GM19328 (cell line): Measurements from ENCODE around the gene PYM1.
"Not testable (repeated sequence)": the region's sequence is repeated elsewhere in the genome, so short reads cannot be mapped to it uniquely, and the experiment has no call there.

ENCODE experiments used
- ATAC-seq: cut with Tn5 transposase; IDR thresholded peaks from one replicate; pipeline ENCODE4 v1.9.1; 2021; ENCODE audit warnings: mild to moderate bottlenecking, moderate library complexity; ENCODE audit not compliant: unreplicated experiment

PYM1 gene

GRCh38 chr12:55940065-55940732 lies 12.5 kb upstream of the PYM1 start:
- peak; percentile 91 for ATAC-seq

GRCh38 chr12:55938826-55939501 lies 11.3 kb upstream of the PYM1 start:
- no peak for ATAC-seq

DNA sequence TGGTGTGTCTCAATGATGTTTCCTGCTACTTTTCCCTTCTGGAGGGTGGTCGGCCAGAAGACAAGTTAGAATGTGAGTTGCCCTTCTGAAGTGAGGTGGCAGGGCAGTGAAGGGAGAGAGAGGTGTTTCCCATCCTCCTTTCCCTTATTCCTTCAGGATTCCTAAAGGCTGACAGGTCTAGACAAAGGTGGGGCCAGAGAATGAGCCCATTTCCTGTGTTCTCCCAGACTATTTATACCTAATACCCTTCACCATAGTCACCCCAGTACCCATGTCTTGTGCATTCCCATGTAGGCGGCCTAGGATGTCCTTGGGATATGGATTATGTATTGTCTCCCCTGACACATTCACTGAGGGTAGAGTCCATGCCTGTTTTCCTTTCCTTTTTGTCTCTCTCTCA lies 10.3 kb upstream of the PYM1 start:
- ATAC-seq: no peak

GRCh38 chr12:55935738-55936151 lies 8.1 kb upstream of the PYM1 start:
- ATAC-seq: no peak

- no peak for ATAC-seq
Measured at GRCh38 chr12:55934773-55935172, 7.1 kb upstream of the PYM1 start.

GRCh38 chr12:55933799-55934742 lies 6.4 kb upstream of the PYM1 start:
- no peak for ATAC-seq

GRCh38 chr12:55933169-55933798 lies 5.6 kb upstream of the PYM1 start:
- no peak for ATAC-seq

GRCh38 chr12:55932551-55932910 lies 4.8 kb upstream of the PYM1 start:
- ATAC-seq: no peak

DNA sequence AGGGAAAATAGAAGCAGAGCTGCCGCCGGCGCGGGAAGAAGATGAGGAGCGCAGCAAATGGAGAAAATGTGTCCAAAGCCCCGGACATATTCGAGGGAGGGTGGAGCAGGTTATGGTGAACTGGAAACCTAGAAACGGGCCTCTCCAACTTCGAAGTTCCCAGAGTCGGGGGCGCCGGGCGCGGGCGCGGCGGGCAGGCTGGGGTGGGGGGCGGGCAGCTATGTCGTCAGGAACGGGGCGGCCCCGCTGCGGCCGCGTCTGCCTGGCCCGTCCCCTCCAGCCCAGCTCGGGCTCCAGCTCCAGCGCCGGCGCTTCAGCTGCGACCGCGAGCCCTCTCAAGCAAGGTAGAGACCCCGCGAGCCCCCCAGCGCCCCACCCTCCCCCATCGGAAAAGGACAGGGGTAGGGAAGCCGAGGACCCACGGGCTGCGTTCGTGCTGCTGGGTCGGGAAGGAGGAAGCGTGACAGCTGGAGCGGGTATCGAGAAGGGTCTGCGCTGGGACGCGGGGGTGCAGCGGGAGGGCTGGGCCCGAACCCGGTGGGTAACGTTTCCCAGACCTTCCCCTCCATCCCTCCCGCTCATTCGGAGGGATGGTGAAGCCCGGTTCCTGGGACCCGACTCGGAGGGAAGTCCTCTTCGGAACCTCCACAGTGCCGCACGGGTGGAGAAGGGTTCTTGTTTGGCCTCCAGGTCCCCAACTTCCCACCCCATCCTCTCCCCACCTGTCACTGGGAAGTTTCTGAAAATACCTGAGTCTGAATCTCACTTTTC lies 4.3 kb upstream of the PYM1 start:
- ATAC-seq: no peak

DNA sequence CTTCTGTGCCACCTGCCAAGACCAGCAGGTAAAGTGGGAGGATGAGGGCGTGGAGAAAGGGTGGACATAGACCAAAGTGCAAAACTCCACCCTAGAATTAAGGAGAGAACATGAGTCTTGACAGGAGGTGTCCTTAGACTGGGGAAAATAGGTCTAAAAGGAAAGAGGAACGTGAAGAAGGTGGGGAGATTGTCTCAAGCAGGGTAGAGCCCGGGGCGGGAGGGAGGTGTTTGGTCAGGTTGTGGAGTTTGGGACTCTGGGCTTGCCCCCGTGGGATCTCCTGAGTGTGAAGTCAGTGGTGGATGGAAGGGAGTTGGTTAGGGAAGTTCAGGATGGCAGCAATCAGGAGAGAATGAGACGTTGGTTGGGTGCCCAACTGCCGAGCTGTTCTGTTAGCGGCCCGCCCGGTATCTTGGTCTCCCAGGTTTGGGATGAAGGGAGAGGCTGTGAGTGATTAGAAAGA lies 3.7 kb upstream of the PYM1 start:
- ATAC-seq: no peak

GRCh38 chr12:55930771-55931316 lies 3.1 kb upstream of the PYM1 start, which contains the start of gene DGKA:
TSS of gene DGKA (plus strand) at chr12:55931162. CDS start at chr12:55936504, 5,342 bp downstream.
- no peak for ATAC-seq

GRCh38 chr12:55929306-55929791 lies 1.7 kb upstream of the PYM1 start:
- ATAC-seq: peak; percentile 27

DNA sequence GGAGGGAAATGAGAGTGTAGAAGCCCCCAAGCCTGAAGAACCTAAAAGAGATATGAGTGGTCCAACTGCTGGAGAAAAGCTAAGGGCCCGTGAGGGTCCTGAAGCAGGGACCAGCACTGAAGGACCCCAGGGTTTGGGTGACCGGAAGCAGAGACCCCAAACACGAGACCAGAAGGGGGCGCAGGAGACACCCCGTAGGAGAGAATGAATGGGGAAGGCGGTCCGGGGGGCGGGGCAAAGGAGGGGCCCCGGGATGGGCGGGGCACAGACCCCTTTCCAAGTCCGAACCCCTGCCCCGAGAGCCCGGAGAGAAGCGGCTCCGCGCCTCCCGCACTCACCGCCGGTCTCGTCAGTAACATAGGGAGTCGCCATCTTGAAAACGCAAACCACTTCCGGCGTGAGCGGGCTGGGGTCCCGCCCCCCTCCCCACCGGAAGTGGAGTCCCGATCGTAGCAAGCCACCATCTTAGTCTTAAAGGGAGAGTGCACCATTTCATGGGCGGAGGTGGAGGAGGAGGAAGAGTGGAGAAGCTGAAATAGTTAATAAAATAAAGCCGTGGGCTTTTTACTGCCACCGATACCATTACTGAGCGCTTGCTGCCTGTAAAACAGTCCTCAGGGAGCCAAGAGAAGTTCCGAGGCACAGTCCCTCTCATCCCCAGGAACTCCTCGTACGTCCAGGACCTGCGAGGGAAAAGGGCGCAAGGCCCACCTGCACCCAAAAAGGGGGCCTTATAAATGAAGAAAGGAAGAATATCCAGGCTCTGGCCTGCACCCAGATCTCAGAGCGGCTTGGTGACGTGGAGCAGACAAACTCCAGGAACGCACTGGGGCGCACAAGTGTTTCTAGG lies 731 bp downstream of the PYM1 start:
- peak; percentile 32 for ATAC-seq

GRCh38 chr12:55925870-55926737 lies 1.6 kb downstream of the PYM1 start:
- no peak for ATAC-seq

DNA sequence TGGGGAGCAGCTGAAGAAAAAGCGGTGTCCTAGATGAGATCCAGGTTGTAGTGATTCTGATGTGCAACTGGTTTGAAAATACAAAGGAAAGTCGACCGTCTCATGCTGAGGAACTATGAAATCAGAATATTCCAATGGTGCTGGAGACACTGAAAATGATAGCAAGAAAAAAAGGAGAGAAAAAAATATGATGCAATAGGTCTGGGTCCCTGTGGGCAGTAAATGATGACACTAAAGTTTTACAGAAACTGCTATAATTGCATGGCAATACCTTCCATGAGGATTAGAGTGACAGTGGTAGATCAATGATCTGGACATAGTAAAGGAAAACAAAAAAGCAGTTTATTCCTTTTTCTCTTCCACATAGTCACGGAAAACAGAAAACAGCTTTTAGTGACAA lies 2.3 kb downstream of the PYM1 start:
- ATAC-seq: no peak

- ATAC-seq: not testable (repeated sequence)
Measured at GRCh38 chr12:55923648-55924047, 4.0 kb downstream of the PYM1 start.

DNA sequence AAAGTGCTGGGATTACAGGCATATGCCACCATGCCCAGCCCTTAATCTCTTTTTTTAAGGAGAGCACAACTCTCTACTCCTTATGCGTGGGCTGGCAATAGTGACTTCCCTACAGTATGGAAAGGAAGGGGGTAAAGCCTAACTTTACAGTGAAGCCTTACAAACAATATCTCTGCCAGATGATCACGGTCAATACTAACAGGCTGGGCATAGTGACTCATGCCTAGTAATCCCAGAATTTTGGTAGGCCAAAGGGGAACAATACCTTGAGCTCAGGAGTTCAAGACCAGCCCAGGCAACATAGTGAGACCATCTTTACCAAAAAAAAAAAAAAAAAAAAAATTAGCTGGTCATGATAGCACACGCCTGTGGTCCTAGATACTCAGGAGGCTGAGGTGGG lies 5.6 kb downstream of the PYM1 start:
- ATAC-seq: no peak

- not testable (repeated sequence) for ATAC-seq
Measured at GRCh38 chr12:55919032-55919431, 8.7 kb downstream of the PYM1 start.
